WTC11 (cell line): Measurements from ENCODE around the gene SLC66A2. TPM values are rescaled to one million over a fixed set of nuclear protein-coding genes. Genes with fewer than 3 reads are reported as not detected.

Experiments
- ATAC-seq: fragments of 200-7000 bp; cut with Tn5 transposase; 2 replicates; pipeline ENCODE4 v1.10.0; 2021; ENCODE audit warnings: mild to moderate bottlenecking, moderate library complexity
- CTCF ChIA-PET: fragments of 300-600 bp; sonication (Branson Sonifier 250); formaldehyde crosslinking; loops from one replicate; lab custom pipeline; 2021; ENCODE audit warnings: antibody characterized with exemption; lab: Charles Lee
- POLR2A ChIA-PET: fragments of 350-600 bp; sonication (Branson Sonifier 250); formaldehyde crosslinking; loops from one replicate; lab custom pipeline; 2021; ENCODE audit warnings: antibody characterized with exemption; lab: Charles Lee
- DNase-seq: peaks from one replicate; pipeline ENCODE4 v3.0.0; 2021; ENCODE audit warnings: low spot score
- H3K27ac Mint-ChIP-seq: 2 replicates; pipeline ENCODE4 v1.8.0; 2021; ENCODE audit warnings: mixed read lengths
- H3K27me3 Mint-ChIP-seq: 2 replicates; pipeline ENCODE4 v1.8.0; 2021; ENCODE audit warnings: low read depth, mild to moderate bottlenecking, moderate library complexity, mixed read lengths
- H3K36me3 Mint-ChIP-seq: 2 replicates; pipeline ENCODE4 v1.8.0; 2021; ENCODE audit warnings: mixed read lengths
- H3K4me1 Mint-ChIP-seq: 2 replicates; pipeline ENCODE4 v1.8.0; 2022; ENCODE audit warnings: mixed read lengths
- H3K4me3 Mint-ChIP-seq: 2 replicates; pipeline ENCODE4 v1.8.0; 2021; ENCODE audit warnings: mild to moderate bottlenecking, moderate library complexity, mixed read lengths
- H3K9me3 Mint-ChIP-seq: 2 replicates; pipeline ENCODE4 v1.8.0; 2021; ENCODE audit warnings: mixed read lengths
- ESRRA ChIP-seq: sonication (generic); formaldehyde crosslinking; IDR thresholded peaks from 2 replicates; pipeline ENCODE4 v1.8.1; 2022; ENCODE audit warnings: mild to moderate bottlenecking, missing genetic modification reagents, borderline replicate concordance
- ETV6 ChIP-seq: sonication (generic); formaldehyde crosslinking; IDR thresholded peaks from 2 replicates; pipeline ENCODE4 v1.8.1; 2022; ENCODE audit warnings: mild to moderate bottlenecking, missing genetic modification reagents
- FOXP1 ChIP-seq: sonication (generic); formaldehyde crosslinking; IDR thresholded peaks from 2 replicates; pipeline ENCODE4 v1.8.0; 2022; ENCODE audit warnings: missing genetic modification reagents, mild to moderate bottlenecking, moderate library complexity, borderline replicate concordance
- GRHL2 ChIP-seq: fragments of 250-450 bp; sonication (Bioruptor Pico); IDR thresholded peaks from 2 replicates; pipeline ENCODE4 v1.8.0; 2022; ENCODE audit warnings: mild to moderate bottlenecking, moderate library complexity; ENCODE audit not compliant: insufficient replicate concordance, severe bottlenecking
- IRF1 ChIP-seq: sonication (generic); formaldehyde crosslinking; IDR thresholded peaks from 2 replicates; pipeline ENCODE4 v1.8.0; 2023; ENCODE audit warnings: missing genetic modification reagents
- MAX ChIP-seq: sonication (generic); formaldehyde crosslinking; IDR thresholded peaks from 2 replicates; pipeline ENCODE4 v1.8.0; 2022; ENCODE audit warnings: mild to moderate bottlenecking, missing genetic modification reagents
- SMAD3 ChIP-seq: sonication (generic); formaldehyde crosslinking; IDR thresholded peaks from 2 replicates; pipeline ENCODE4 v1.8.0; 2022; ENCODE audit warnings: missing genetic modification reagents, mild to moderate bottlenecking, borderline replicate concordance
- SP1 ChIP-seq: sonication (generic); formaldehyde crosslinking; conservative IDR thresholded peaks from 2 replicates; pipeline ENCODE4 v1.8.1; 2022; ENCODE audit warnings: missing genetic modification reagents
- TCF7 ChIP-seq: sonication (generic); formaldehyde crosslinking; IDR thresholded peaks from 2 replicates; pipeline ENCODE4 v1.8.0; 2022; ENCODE audit warnings: mild to moderate bottlenecking, low read depth, missing genetic modification reagents, moderate library complexity
- USF1 ChIP-seq: sonication (generic); formaldehyde crosslinking; IDR thresholded peaks from 2 replicates; pipeline ENCODE4 v1.8.0; 2022; ENCODE audit warnings: mild to moderate bottlenecking, missing genetic modification reagents
- ZNF121 ChIP-seq: sonication (generic); formaldehyde crosslinking; IDR thresholded peaks from 2 replicates; pipeline ENCODE4 v1.8.0; 2023; ENCODE audit warnings: missing genetic modification reagents
- ZNF138 ChIP-seq: sonication (generic); formaldehyde crosslinking; conservative IDR thresholded peaks from 2 replicates; pipeline ENCODE4 v1.8.1; 2022; ENCODE audit warnings: mild to moderate bottlenecking, moderate library complexity, missing genetic modification reagents
- total RNA-seq: library from RNA; stranded (reverse); gene quantifications from 3 replicates; pipeline ENCODE4 v1.2.3, GENCODE V29; 2021

The SLC66A2 gene
- total RNA-seq, 1 experiment from 2014 or later: 20.9 TPM

DNA sequence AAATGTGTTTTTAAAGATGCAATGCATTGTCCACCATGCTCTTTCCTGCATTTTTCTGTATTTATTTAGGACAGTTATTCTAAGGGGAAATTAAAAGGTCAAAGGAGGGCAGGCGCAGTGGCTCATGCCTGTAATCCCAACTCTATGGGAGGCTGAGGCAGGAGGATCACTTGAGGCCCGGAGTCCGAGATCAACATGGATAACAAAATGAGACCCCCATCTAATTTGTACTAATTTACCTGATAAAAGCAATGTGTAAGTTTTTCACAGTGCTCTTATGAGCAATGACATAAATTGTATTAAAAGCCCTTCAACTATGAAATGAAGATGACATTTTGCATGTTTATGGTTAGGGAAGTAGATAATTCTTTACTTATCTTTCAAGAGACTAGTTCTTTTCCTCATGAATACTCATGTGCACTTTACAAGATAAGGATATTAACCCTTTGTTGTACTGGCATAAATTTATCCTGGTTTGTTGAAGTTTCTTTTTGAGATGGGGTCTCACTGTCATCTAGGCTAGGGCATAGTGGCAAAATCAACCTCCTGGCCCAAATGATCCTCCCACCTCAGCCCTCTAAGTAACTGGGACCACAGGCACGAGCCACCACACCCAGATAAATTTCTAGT, 22.7 kb upstream of the SLC66A2 start:
- ChIA-PET CTCF (no interaction called here), POLR2A (no interaction called here)
- Mint-ChIP-seq H3K4me3 (no peak overlapping the region), H3K4me1 (no peaks in the 10 kb centered on the region), H3K27ac (no peak overlapping the region), H3K36me3 (peaks cover 63% of the 10 kb centered on the region), H3K27me3 (no peaks in the 10 kb centered on the region), H3K9me3 (no peaks in the 10 kb centered on the region)
- DNase-seq: no peak
- TF ChIP-seq ETV6 (CRISPR knock-in tag): no peak
- no peak for TF ChIP-seq MAX (CRISPR knock-in tag)
- no peak for TF ChIP-seq ZNF138
- TF ChIP-seq USF1 (CRISPR knock-in tag): no peak
- TF ChIP-seq ESRRA (CRISPR knock-in tag): no peak
- no peak for ATAC-seq

- ChIA-PET POLR2A (interaction anchor here (0.7 kb wide), 1 partner anchor 123 kb away, joined by 3 read pairs; no protein-coding TSS in a partner anchor), CTCF (no interaction called here)
- peaks cover 62% of the 10 kb centered on the region for H3K36me3 Mint-ChIP-seq
- no peaks in the 10 kb centered on the region for H3K27me3 Mint-ChIP-seq
- TF ChIP-seq FOXP1 (CRISPR knock-in tag) (no peak), IRF1 (no peak), SMAD3 (CRISPR knock-in tag) (no peak), USF1 (CRISPR knock-in tag) (no peak)
- H3K4me1 Mint-ChIP-seq: no peaks in the 10 kb centered on the region
- DNase-seq (no peak), ATAC-seq (no peak)
- H3K4me3 Mint-ChIP-seq: no peak overlapping the region
- H3K27ac Mint-ChIP-seq: no peak overlapping the region
- no peaks in the 10 kb centered on the region for H3K9me3 Mint-ChIP-seq
These were observed 22.1 kb upstream of the SLC66A2 start for GRCh38 chr18:79973517-79973916.

GRCh38 chr18:79972720-79973119, 21.3 kb upstream of the SLC66A2 start:
- no peak overlapping the region for H3K4me3 Mint-ChIP-seq
- no peaks in the 10 kb centered on the region for H3K27me3 Mint-ChIP-seq
- H3K36me3 Mint-ChIP-seq: peaks cover 58% of the 10 kb centered on the region
- TF ChIP-seq SP1 (CRISPR knock-in tag) (no peak), GRHL2 (CRISPR knock-in tag) (no peak), ZNF138 (no peak)
- DNase-seq: no peak
- H3K4me1 Mint-ChIP-seq: no peaks in the 10 kb centered on the region
- no peak overlapping the region for H3K27ac Mint-ChIP-seq
- CTCF ChIA-PET: no interaction called here
- POLR2A ChIA-PET: no interaction called here
- ATAC-seq: no peak
- no peaks in the 10 kb centered on the region for H3K9me3 Mint-ChIP-seq

DNA sequence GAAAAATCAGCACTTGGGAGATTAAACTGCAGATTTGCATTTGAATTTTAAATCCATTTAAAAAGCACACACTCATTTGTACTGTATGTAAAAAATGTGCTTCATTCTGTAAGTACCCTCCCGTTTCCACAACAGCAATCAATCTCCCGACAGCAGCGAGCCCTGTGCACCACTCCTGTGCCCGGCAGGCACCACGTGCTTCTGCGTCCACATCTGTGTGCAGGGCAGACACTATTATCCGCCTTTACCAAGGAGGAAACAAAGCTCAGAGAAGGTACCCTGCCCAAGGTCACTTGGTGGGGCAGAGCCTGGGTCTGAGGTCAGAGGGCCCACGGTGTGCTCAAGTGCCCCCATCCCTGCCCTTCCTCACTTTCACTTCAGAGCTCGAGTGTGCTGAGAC, 20.5 kb upstream of the SLC66A2 start:
- TF ChIP-seq TCF7: no peak
- Mint-ChIP-seq H3K4me1 (no peaks in the 10 kb centered on the region), H3K27me3 (no peaks in the 10 kb centered on the region), H3K4me3 (no peak overlapping the region), H3K9me3 (no peaks in the 10 kb centered on the region), H3K36me3 (peaks cover 54% of the 10 kb centered on the region), H3K27ac (peak overlapping the region; percentile 57; the same call in 1 of the 2 replicates)
- ATAC-seq (no peak), DNase-seq (no peak)
- POLR2A ChIA-PET: no interaction called here
- CTCF ChIA-PET: no interaction called here

GRCh38 chr18:79971211-79971952, 19.9 kb upstream of the SLC66A2 start:
- Mint-ChIP-seq H3K36me3 (peaks cover 54% of the 10 kb centered on the region), H3K4me1 (no peaks in the 10 kb centered on the region), H3K27ac (peak overlapping the region; percentile 57), H3K4me3 (no peak overlapping the region), H3K27me3 (no peaks in the 10 kb centered on the region), H3K9me3 (no peaks in the 10 kb centered on the region)
- ChIA-PET CTCF (no interaction called here), POLR2A (no interaction called here)
- no peak for DNase-seq
- ATAC-seq: no peak
- TF ChIP-seq SP1 (CRISPR knock-in tag) (no peak), ZNF121 (peak; percentile 81)
